Astrocyte (in vitro differentiated cells and primary cell): ENCODE measurements around the gene ANO2. TPM values are rescaled to one million over a fixed set of nuclear protein-coding genes. Genes with fewer than 3 reads are reported as not detected.

Experiments
- DNase-seq: peaks from one replicate; pipeline ENCODE4 v3.0.0-alpha.2; 2010; ENCODE audit warnings: low read depth
- FAIRE-seq: peaks from 2 replicates; lab custom pipeline; 2011; peaks lifted over from hg19 to GRCh38; lab: Jason Lieb, UNC
- H2AFZ ChIP-seq: 2 replicates; pipeline ENCODE4 v1.6.0; 2012; ENCODE audit warnings: low read depth, low read length, inconsistent platforms
- H3K27ac ChIP-seq: 2 replicates; pipeline ENCODE4 v1.5.1; 2011; ENCODE audit warnings: low read depth, low read length, inconsistent platforms
- H3K27me3 ChIP-seq: 2 replicates; pipeline ENCODE4 v1.6.0; 2011; ENCODE audit warnings: low read length, inconsistent platforms; ENCODE audit not compliant: insufficient read depth
- H3K36me3 ChIP-seq: 2 replicates; pipeline ENCODE4 v1.5.1; 2011; ENCODE audit warnings: low read length, inconsistent platforms; ENCODE audit not compliant: insufficient read depth
- H3K4me1 ChIP-seq: 2 replicates; pipeline ENCODE4 v1.5.1; 2011; ENCODE audit warnings: low read length, inconsistent platforms; ENCODE audit not compliant: insufficient read depth
- H3K4me2 ChIP-seq: 2 replicates; pipeline ENCODE4 v1.6.0; 2012; ENCODE audit warnings: low read length, inconsistent platforms
- H3K4me3 ChIP-seq: 2 replicates; pipeline ENCODE4 v1.5.1; 2011; ENCODE audit warnings: low read depth, mild to moderate bottlenecking, low read length, inconsistent platforms; ENCODE audit not compliant: insufficient read depth
- H3K79me2 ChIP-seq: 2 replicates; pipeline ENCODE4 v1.6.0; 2012; ENCODE audit warnings: mild to moderate bottlenecking, low read length, inconsistent platforms; ENCODE audit not compliant: insufficient read depth
- H3K9ac ChIP-seq: 2 replicates; pipeline ENCODE4 v1.6.0; 2012; ENCODE audit warnings: mild to moderate bottlenecking, low read length, inconsistent platforms
- H3K9me3 ChIP-seq: 2 replicates; pipeline ENCODE4 v1.5.1; 2012; ENCODE audit warnings: low read depth, mild to moderate bottlenecking, low read length, inconsistent platforms; ENCODE audit not compliant: insufficient read depth
- H4K20me1 ChIP-seq: 2 replicates; pipeline ENCODE4 v1.6.0; 2012; ENCODE audit warnings: low read length, inconsistent platforms; ENCODE audit not compliant: insufficient read depth
- H3K27ac Mint-ChIP-seq: one replicate; pipeline ENCODE4 v1.8.0; 2021; ENCODE audit warnings: mild to moderate bottlenecking, mixed read lengths; ENCODE audit not compliant: unreplicated experiment
- H3K27me3 Mint-ChIP-seq: one replicate; pipeline ENCODE4 v1.8.0; 2021; ENCODE audit warnings: low read depth, mixed read lengths; ENCODE audit not compliant: unreplicated experiment
- H3K36me3 Mint-ChIP-seq: one replicate; pipeline ENCODE4 v1.8.0; 2021; ENCODE audit warnings: low read depth, mixed read lengths; ENCODE audit not compliant: unreplicated experiment
- H3K4me1 Mint-ChIP-seq: one replicate; pipeline ENCODE4 v1.8.0; 2021; ENCODE audit warnings: low read depth, mixed read lengths; ENCODE audit not compliant: unreplicated experiment
- H3K4me3 Mint-ChIP-seq: one replicate; pipeline ENCODE4 v1.8.0; 2021; ENCODE audit warnings: mild to moderate bottlenecking, moderate library complexity, mixed read lengths; ENCODE audit not compliant: unreplicated experiment
- H3K9me3 Mint-ChIP-seq: one replicate; pipeline ENCODE4 v1.8.0; 2021; ENCODE audit warnings: mild to moderate bottlenecking, mixed read lengths; ENCODE audit not compliant: unreplicated experiment
- EZH2 ChIP-seq: IDR thresholded peaks from 2 replicates; pipeline ENCODE4 v1.6.1; 2012; ENCODE audit warnings: mild to moderate bottlenecking, low read length, inconsistent platforms; ENCODE audit not compliant: insufficient read depth
- total RNA-seq: library from RNA; stranded (reverse); gene quantifications from 2 replicates; pipeline ENCODE4 v1.2.1, GENCODE V29; 2021
- TF ChIP-seq, protein P1 (sequence below): IDR thresholded peaks from 2 replicates; pipeline ENCODE4 v1.5.1; 2011; ENCODE audit warnings: low read depth, mild to moderate bottlenecking, inconsistent platforms, low read length, moderate library complexity; ENCODE audit not compliant: insufficient read depth

Gene ANO2
- total RNA-seq, 1 donor from 2014 or later, result 0.93 TPM

GRCh38 chr12:5575232-5575631 is 369.8 kb downstream of the ANO2 start:
- Mint-ChIP-seq H3K4me1 (no peaks in the 10 kb centered on the region), H3K9me3 (peaks cover 1% of the 10 kb centered on the region), H3K27me3 (peaks cover 8% of the 10 kb centered on the region), H3K4me3 (no peak overlapping the region), H3K27ac (no peak overlapping the region), H3K36me3 (no peaks in the 10 kb centered on the region)
- Histone ChIP-seq H3K9me3 (no peaks in the 10 kb centered on the region), H2AFZ (no peak overlapping the region), H3K4me2 (no peak overlapping the region), H3K27ac (no peak overlapping the region), H3K79me2 (no peaks in the 10 kb centered on the region), H3K4me3 (no peak overlapping the region), H4K20me1 (no peaks in the 10 kb centered on the region), H3K27me3 (no peaks in the 10 kb centered on the region), H3K4me1 (no peaks in the 10 kb centered on the region), H3K36me3 (no peaks in the 10 kb centered on the region), H3K9ac (no peak overlapping the region)
- TF ChIP-seq, protein P1, sequence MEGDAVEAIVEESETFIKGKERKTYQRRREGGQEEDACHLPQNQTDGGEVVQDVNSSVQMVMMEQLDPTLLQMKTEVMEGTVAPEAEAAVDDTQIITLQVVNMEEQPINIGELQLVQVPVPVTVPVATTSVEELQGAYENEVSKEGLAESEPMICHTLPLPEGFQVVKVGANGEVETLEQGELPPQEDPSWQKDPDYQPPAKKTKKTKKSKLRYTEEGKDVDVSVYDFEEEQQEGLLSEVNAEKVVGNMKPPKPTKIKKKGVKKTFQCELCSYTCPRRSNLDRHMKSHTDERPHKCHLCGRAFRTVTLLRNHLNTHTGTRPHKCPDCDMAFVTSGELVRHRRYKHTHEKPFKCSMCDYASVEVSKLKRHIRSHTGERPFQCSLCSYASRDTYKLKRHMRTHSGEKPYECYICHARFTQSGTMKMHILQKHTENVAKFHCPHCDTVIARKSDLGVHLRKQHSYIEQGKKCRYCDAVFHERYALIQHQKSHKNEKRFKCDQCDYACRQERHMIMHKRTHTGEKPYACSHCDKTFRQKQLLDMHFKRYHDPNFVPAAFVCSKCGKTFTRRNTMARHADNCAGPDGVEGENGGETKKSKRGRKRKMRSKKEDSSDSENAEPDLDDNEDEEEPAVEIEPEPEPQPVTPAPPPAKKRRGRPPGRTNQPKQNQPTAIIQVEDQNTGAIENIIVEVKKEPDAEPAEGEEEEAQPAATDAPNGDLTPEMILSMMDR, result no peak
- no peak for TF ChIP-seq EZH2
- DNase-seq, result no peak
- FAIRE-seq, result no peak

DNA sequence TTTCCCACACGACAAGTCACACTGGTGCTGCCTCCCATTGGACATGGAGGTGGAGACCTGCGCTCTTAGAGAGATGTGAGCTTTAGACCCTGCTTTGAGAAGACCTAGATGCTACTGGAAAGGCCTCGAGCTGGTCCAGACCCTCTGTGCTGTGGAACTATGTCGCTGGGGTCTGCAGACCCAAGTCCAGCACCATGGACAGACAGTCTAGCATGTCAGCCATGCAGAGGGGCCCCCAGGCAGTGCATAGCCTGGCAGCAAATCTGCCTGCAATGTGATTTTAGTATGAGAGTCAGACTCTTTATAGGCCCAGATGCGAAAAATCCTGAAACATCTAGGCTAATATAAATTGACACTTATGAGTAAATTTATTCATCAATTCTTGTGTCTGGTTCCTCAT is 371.7 kb downstream of the ANO2 start:
- H3K27ac Mint-ChIP-seq, result no peak overlapping the region
- no peaks in the 10 kb centered on the region for H3K27me3 ChIP-seq
- no peak overlapping the region for H3K4me3 ChIP-seq
- no peak overlapping the region for H3K9ac ChIP-seq
- no peaks in the 10 kb centered on the region for H3K9me3 ChIP-seq
- no peaks in the 10 kb centered on the region for H3K36me3 Mint-ChIP-seq
- H3K79me2 ChIP-seq, result no peaks in the 10 kb centered on the region
- H3K4me1 ChIP-seq, result no peaks in the 10 kb centered on the region
- no peak overlapping the region for H2AFZ ChIP-seq
- H3K4me3 Mint-ChIP-seq, result no peak overlapping the region
- TF ChIP-seq, protein P1, result no peak
- no peak for TF ChIP-seq EZH2
- H3K4me2 ChIP-seq, result no peak overlapping the region
- DNase-seq (no peak), FAIRE-seq (no peak)
- peaks cover 1% of the 10 kb centered on the region for H3K9me3 Mint-ChIP-seq
- H3K27ac ChIP-seq, result no peak overlapping the region
- no peaks in the 10 kb centered on the region for H4K20me1 ChIP-seq
- no peaks in the 10 kb centered on the region for H3K4me1 Mint-ChIP-seq
- no peaks in the 10 kb centered on the region for H3K36me3 ChIP-seq
- peaks cover 5% of the 10 kb centered on the region for H3K27me3 Mint-ChIP-seq

- H3K27ac ChIP-seq, result no peak overlapping the region
- H3K4me1 ChIP-seq, result peaks cover 12% of the 10 kb centered on the region
- H3K9me3 Mint-ChIP-seq, result peaks cover 1% of the 10 kb centered on the region
- H3K4me3 Mint-ChIP-seq, result no peak overlapping the region
- no peak for FAIRE-seq
- no peaks in the 10 kb centered on the region for H4K20me1 ChIP-seq
- no peak for DNase-seq
- H3K27me3 Mint-ChIP-seq, result peaks cover 4% of the 10 kb centered on the region
- H2AFZ ChIP-seq, result no peak overlapping the region
- H3K4me3 ChIP-seq, result no peak overlapping the region
- H3K4me1 Mint-ChIP-seq, result peaks cover 19% of the 10 kb centered on the region
- H3K36me3 ChIP-seq, result no peaks in the 10 kb centered on the region
- H3K4me2 ChIP-seq, result no peak overlapping the region
- no peaks in the 10 kb centered on the region for H3K36me3 Mint-ChIP-seq
- H3K79me2 ChIP-seq, result no peaks in the 10 kb centered on the region
- no peaks in the 10 kb centered on the region for H3K9me3 ChIP-seq
- H3K27ac Mint-ChIP-seq, result no peak overlapping the region
- H3K27me3 ChIP-seq, result no peaks in the 10 kb centered on the region
- no peak for TF ChIP-seq EZH2
- TF ChIP-seq, protein P1, result no peak
- H3K9ac ChIP-seq, result no peak overlapping the region
Observed at GRCh38 chr12:5571115-5571514, 373.9 kb downstream of the ANO2 start.
